C4-2B (cell line): ENCODE results near the gene PLA2G4E.

ENCODE experiments used
- ZFX ChIP-seq: fragments of 450-650 bp; IDR thresholded peaks from 2 replicates; pipeline ENCODE4 v1.6.1; 2017
- TF ChIP-seq, protein P1 (sequence below): fragments of 450-650 bp; conservative IDR thresholded peaks from 2 replicates; pipeline ENCODE4 v1.5.1; 2017; ENCODE audit warnings: mild to moderate bottlenecking

DNA sequence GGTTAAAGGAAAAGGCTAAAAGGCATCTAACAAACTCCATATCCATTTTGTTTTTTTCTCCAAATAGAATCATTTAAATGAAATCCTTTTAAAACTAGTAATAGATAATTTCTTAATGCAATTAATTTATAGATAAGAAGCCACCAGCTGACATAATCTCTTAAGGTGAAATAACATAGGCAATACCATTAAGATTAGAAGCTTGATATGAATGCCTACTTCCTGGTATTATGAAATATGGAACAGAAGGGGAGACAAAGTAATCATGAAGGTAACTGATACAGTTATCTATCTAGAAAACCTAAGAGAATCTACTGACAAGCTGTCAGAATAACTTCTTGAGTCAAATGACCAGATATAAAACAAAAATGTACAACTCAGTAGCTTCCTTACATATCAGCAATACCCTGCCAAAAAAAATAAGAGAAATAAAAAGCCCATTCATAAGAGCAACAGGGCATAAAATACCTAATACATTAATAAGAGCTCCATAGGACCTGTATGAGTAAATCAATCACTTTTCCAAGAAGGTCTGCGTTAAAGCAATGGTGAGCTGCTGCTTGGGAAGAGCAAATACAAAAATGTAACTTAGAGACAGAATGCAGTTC lies 59.1 kb downstream of the PLA2G4E start:
- TF ChIP-seq, protein P1, sequence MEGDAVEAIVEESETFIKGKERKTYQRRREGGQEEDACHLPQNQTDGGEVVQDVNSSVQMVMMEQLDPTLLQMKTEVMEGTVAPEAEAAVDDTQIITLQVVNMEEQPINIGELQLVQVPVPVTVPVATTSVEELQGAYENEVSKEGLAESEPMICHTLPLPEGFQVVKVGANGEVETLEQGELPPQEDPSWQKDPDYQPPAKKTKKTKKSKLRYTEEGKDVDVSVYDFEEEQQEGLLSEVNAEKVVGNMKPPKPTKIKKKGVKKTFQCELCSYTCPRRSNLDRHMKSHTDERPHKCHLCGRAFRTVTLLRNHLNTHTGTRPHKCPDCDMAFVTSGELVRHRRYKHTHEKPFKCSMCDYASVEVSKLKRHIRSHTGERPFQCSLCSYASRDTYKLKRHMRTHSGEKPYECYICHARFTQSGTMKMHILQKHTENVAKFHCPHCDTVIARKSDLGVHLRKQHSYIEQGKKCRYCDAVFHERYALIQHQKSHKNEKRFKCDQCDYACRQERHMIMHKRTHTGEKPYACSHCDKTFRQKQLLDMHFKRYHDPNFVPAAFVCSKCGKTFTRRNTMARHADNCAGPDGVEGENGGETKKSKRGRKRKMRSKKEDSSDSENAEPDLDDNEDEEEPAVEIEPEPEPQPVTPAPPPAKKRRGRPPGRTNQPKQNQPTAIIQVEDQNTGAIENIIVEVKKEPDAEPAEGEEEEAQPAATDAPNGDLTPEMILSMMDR: no peak
- no peak for TF ChIP-seq ZFX
